K562 (cell line): ENCODE measurements around the gene CLK4.

Source experiments
- AFF1 ChIP-seq, 2 experiments: fragments of 450-650 bp; IDR thresholded peaks; 2 replicates each; pipeline ENCODE4 v1.6.1; 2018; ENCODE audit warnings: mild to moderate bottlenecking in 2 of 2, low read depth in 1 of 2; ENCODE audit not compliant: partially characterized antibody in 2 of 2
- BMI1 ChIP-seq: fragments of 150-350 bp; IDR thresholded peaks from 2 replicates; pipeline ENCODE4 v1.6.1; 2014; ENCODE audit warnings: low read length
- CTCF ChIP-seq, 3 experiments: IDR thresholded peaks in 2 of 3; conservative IDR thresholded peaks in 1 of 3; 2 replicates each; pipeline ENCODE4 v1.5.1; 2011 to 2012; ENCODE audit warnings: low read length in 3 of 3, mild to moderate bottlenecking in 3 of 3, control low read depth in 2 of 3, improper control_type of control experiment in 1 of 3, inconsistent platforms in 1 of 3, low read depth in 1 of 3, mixed read lengths in 1 of 3, moderate library complexity in 1 of 3; ENCODE audit not compliant: insufficient read depth in 2 of 3
- ETS1 ChIP-seq: conservative IDR thresholded peaks from 2 replicates; pipeline ENCODE4 v1.6.1; 2011; ENCODE audit warnings: low read depth, mild to moderate bottlenecking, low read length; ENCODE audit not compliant: control insufficient read depth
- HDGF ChIP-seq: fragments of 450-650 bp; IDR thresholded peaks from 2 replicates; pipeline ENCODE4 v1.6.1; 2016
- MAZ ChIP-seq, 2 experiments: fragments of 450-650 bp in 1 of 2; sonication (generic) in 1 of 2; formaldehyde crosslinking; IDR thresholded peaks in 1 of 2; conservative IDR thresholded peaks in 1 of 2; 2 replicates each; pipeline versions ENCODE4 v1.4.0 to v1.5.0; 2020; ENCODE audit warnings: mild to moderate bottlenecking in 1 of 2, missing genetic modification reagents in 1 of 2
- POLR2A ChIP-seq: fragments of 450-650 bp; conservative IDR thresholded peaks from 2 replicates; pipeline ENCODE4 v1.6.1; 2016
- ZNF518B ChIP-seq: fragments of 250-450 bp; sonication (Bioruptor Pico); IDR thresholded peaks from 2 replicates; pipeline ENCODE4 v1.5.0; 2021; ENCODE audit warnings: mild to moderate bottlenecking, moderate library complexity
- ZNF644 ChIP-seq: fragments of 200-800 bp; sonication (Bioruptor generic); IDR thresholded peaks from 2 replicates; pipeline ENCODE4 v1.6.1; 2016; ENCODE audit warnings: low read depth, missing genetic modification characterization, missing compliant biosample characterization

GRCh38 chr5:178625679-178626483 is 969 bp downstream of the CLK4 start:
- no peak for TF ChIP-seq CTCF (IDR thresholded peaks at IDR 0.05 in 2 of 3, conservative IDR thresholded peaks at IDR 0.05 in 1 of 3; ENCODE audit: insufficient read depth in 2 of 3, low read depth in 1 of 3, low read length in 3 of 3)
- TF ChIP-seq POLR2A = no peak
- TF ChIP-seq ETS1 = no peak; the same call in 1 of the 2 replicates
- no peak for TF ChIP-seq ZNF644 (tag)
- TF ChIP-seq ZNF518B = no peak
- no peak for TF ChIP-seq HDGF
- TF ChIP-seq MAZ (CRISPR knock-in tag; conservative IDR thresholded peaks at IDR 0.05 in 1 of 2, IDR thresholded peaks at IDR 0.05 in 1 of 2) = no peak
- TF ChIP-seq AFF1 (IDR thresholded peaks at IDR 0.05; ENCODE audit: low read depth in 1 of 2, partially characterized antibody in 2 of 2) = no peak
- TF ChIP-seq BMI1 = no peak
